ENCODE measurements around the gene TSPAN32. TPM values are rescaled to one million over a fixed set of nuclear protein-coding genes. Genes with fewer than 3 reads are reported as not detected.

Gene TSPAN32
- total and polyA plus RNA-seq, 10 of the 15 experiments (the other 5 are each of a cell fraction or from before 2014, with no cell fraction given): 0.08 TPM; not detected in 9

DNA sequence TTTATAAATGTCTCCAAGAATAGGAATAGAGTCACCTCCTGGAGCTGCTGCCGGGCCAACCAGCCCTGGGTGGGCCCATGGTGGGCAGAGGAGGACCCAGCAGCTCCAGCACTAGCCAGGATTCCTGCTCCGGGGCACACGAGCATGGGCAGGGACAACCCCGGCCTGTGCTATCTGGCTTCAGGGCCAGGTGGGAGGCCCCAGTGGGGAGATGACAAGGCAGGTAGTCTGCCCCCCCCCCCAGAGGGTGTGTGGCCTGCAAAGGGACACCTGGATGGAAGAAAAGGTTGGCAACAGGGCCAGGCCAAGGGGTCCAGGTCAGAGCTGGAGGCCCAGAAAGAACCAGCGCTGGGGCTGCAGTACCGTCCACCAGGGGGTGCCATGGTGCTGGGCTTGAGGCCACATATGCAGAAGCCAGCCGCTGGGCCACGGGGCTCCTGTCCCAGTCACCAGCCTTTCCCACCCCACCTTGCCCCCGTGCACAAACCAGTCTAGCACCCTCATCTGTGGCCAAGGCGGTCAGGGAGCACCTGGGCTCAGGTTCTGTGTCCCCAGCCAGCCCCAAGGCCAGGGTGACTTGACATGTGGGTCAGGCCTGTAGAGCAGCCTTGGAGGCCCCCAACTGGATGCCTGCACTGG is 3.4 kb downstream of the TSPAN32 start:
- H3K27ac ChIP-seq (ENCODE audit: control insufficient read depth, insufficient read depth): no peak overlapping the region
- H3K27me3 ChIP-seq (replicated peaks in 1 of 2; ENCODE audit: control insufficient read depth in 2 of 2, insufficient read depth in 2 of 2, low read length in 1 of 2): no peaks in the 10 kb centered on the region; a peak in 1 of 4 replicates
- no peaks in the 10 kb centered on the region for H3K79me2 ChIP-seq (ENCODE audit: control insufficient read depth, insufficient read depth, low read length)
- ChIA-PET RAD21 (ENCODE audit: unreplicated experiment) (interaction anchor here (0.6 to 7.3 kb wide), 16 partner anchors 11 to 582 kb away, joined by 3 to 187 read pairs (median 3); partner anchors contain the start of genes CD81 and TSSC4), SMC1A (ENCODE audit: uncharacterized antibody, unreplicated experiment) (interaction anchor here (0.9 to 3.9 kb wide), 6 partner anchors 18 to 115 kb away, joined by 3 to 60 read pairs (median 4); partner anchors contain the start of gene TSSC4), CTCF (interaction anchor here (0.6 to 11.0 kb wide), 24 partner anchors 15 to 595 kb away, joined by 3 to 271 read pairs (median 4); partner anchors contain the start of genes CD81 and TSSC4), POLR2A (interaction anchor here (0.7 to 1.4 kb wide), 2 partner anchors 94 to 115 kb away, joined by 3 to 4 read pairs; no protein-coding TSS in a partner anchor)
- H3K4me1 ChIP-seq (ENCODE audit: control insufficient read depth, insufficient read depth, low read length): no peaks in the 10 kb centered on the region
- WGBS (ENCODE audit: insufficient coverage, insufficient replicate concordance, low lambda C conversion rate, missing lambda C conversion rate): 22% methylated on average over 10 of the region's 10 CpGs
- BruUV-seq (replicated peaks): no TSS peak
- FAIRE-seq: no peak
- no peaks in the 10 kb centered on the region for H3K36me3 ChIP-seq (ENCODE audit: control insufficient read depth in 2 of 2, insufficient read depth in 2 of 2, low read length in 1 of 2)
- H4K20me1 ChIP-seq (ENCODE audit: control insufficient read depth, insufficient read depth): no peaks in the 10 kb centered on the region
- no peak overlapping the region for H3K9ac ChIP-seq (ENCODE audit: control insufficient read depth, insufficient read depth, low read length)
- H2AFZ ChIP-seq (ENCODE audit: control insufficient read depth, low read depth, low read length): no peak overlapping the region
- intact Hi-C loops (cut with micrococcal nuclease; ENCODE audit: unreplicated experiment): loop anchor here (1.0 to 2.0 kb wide), 3 partner anchors 93 to 226 kb away; no protein-coding TSS in a partner anchor
- in situ Hi-C loops (cut with MboI): no loop called here
- H3K4me2 ChIP-seq (ENCODE audit: control insufficient read depth, insufficient read depth): no peak overlapping the region
- ATAC-seq: peak; percentile 92
- DNase-seq (ENCODE audit: low read depth, low spot score): peak; percentile 4
- H3K9me3 ChIP-seq (replicated peaks; ENCODE audit: control insufficient read depth, insufficient read depth, low read length): no peaks in the 10 kb centered on the region
- H3K4me3 ChIP-seq: no peak overlapping the region
- TF ChIP-seq, protein P1, sequence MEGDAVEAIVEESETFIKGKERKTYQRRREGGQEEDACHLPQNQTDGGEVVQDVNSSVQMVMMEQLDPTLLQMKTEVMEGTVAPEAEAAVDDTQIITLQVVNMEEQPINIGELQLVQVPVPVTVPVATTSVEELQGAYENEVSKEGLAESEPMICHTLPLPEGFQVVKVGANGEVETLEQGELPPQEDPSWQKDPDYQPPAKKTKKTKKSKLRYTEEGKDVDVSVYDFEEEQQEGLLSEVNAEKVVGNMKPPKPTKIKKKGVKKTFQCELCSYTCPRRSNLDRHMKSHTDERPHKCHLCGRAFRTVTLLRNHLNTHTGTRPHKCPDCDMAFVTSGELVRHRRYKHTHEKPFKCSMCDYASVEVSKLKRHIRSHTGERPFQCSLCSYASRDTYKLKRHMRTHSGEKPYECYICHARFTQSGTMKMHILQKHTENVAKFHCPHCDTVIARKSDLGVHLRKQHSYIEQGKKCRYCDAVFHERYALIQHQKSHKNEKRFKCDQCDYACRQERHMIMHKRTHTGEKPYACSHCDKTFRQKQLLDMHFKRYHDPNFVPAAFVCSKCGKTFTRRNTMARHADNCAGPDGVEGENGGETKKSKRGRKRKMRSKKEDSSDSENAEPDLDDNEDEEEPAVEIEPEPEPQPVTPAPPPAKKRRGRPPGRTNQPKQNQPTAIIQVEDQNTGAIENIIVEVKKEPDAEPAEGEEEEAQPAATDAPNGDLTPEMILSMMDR (IDR thresholded peaks at IDR 0.05 in 2 of 3, conservative IDR thresholded peaks at IDR 0.05 in 1 of 3; ENCODE audit: control insufficient read depth in 2 of 3, extremely low read depth in 1 of 3, insufficient read depth in 1 of 3, low read depth in 3 of 3, low read length in 3 of 3): peak; percentile 76 to 93 (median 84)
- peak; percentile 97 for TF ChIP-seq SMC3 (IDR thresholded peaks at IDR 0.05; ENCODE audit: borderline replicate concordance, low read length)
- 0 out of 2 replicates have a peak, but pooled peaks have one; percentile 23 for TF ChIP-seq IRF4 (IDR thresholded peaks at IDR 0.05; ENCODE audit: low read depth, low read length)
- TF ChIP-seq, protein P2, sequence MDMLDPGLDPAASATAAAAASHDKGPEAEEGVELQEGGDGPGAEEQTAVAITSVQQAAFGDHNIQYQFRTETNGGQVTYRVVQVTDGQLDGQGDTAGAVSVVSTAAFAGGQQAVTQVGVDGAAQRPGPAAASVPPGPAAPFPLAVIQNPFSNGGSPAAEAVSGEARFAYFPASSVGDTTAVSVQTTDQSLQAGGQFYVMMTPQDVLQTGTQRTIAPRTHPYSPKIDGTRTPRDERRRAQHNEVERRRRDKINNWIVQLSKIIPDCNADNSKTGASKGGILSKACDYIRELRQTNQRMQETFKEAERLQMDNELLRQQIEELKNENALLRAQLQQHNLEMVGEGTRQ (IDR thresholded peaks at IDR 0.05; ENCODE audit: borderline replicate concordance, low read depth, low read length): no peak
- TF ChIP-seq, protein P3, sequence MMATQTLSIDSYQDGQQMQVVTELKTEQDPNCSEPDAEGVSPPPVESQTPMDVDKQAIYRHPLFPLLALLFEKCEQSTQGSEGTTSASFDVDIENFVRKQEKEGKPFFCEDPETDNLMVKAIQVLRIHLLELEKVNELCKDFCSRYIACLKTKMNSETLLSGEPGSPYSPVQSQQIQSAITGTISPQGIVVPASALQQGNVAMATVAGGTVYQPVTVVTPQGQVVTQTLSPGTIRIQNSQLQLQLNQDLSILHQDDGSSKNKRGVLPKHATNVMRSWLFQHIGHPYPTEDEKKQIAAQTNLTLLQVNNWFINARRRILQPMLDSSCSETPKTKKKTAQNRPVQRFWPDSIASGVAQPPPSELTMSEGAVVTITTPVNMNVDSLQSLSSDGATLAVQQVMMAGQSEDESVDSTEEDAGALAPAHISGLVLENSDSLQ (IDR thresholded peaks at IDR 0.05): no peak
- TF ChIP-seq, protein P4, sequence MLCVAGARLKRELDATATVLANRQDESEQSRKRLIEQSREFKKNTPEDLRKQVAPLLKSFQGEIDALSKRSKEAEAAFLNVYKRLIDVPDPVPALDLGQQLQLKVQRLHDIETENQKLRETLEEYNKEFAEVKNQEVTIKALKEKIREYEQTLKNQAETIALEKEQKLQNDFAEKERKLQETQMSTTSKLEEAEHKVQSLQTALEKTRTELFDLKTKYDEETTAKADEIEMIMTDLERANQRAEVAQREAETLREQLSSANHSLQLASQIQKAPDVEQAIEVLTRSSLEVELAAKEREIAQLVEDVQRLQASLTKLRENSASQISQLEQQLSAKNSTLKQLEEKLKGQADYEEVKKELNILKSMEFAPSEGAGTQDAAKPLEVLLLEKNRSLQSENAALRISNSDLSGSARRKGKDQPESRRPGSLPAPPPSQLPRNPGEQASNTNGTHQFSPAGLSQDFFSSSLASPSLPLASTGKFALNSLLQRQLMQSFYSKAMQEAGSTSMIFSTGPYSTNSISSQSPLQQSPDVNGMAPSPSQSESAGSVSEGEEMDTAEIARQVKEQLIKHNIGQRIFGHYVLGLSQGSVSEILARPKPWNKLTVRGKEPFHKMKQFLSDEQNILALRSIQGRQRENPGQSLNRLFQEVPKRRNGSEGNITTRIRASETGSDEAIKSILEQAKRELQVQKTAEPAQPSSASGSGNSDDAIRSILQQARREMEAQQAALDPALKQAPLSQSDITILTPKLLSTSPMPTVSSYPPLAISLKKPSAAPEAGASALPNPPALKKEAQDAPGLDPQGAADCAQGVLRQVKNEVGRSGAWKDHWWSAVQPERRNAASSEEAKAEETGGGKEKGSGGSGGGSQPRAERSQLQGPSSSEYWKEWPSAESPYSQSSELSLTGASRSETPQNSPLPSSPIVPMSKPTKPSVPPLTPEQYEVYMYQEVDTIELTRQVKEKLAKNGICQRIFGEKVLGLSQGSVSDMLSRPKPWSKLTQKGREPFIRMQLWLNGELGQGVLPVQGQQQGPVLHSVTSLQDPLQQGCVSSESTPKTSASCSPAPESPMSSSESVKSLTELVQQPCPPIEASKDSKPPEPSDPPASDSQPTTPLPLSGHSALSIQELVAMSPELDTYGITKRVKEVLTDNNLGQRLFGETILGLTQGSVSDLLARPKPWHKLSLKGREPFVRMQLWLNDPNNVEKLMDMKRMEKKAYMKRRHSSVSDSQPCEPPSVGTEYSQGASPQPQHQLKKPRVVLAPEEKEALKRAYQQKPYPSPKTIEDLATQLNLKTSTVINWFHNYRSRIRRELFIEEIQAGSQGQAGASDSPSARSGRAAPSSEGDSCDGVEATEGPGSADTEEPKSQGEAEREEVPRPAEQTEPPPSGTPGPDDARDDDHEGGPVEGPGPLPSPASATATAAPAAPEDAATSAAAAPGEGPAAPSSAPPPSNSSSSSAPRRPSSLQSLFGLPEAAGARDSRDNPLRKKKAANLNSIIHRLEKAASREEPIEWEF (IDR thresholded peaks at IDR 0.05; ENCODE audit: insufficient replicate concordance, low read depth, low read length): no peak
- TF ChIP-seq BHLHE40 (IDR thresholded peaks at IDR 0.05; ENCODE audit: borderline replicate concordance in 1 of 2, low read depth in 2 of 2, low read length in 1 of 2): 0 out of 4 replicates have a peak, but pooled peaks of 1 of the 2 experiments have one; percentile 9
- TF ChIP-seq EZH2 (IDR thresholded peaks at IDR 0.05; ENCODE audit: borderline replicate concordance, control insufficient read depth, low read depth, low read length): no peak
- 0 out of 2 replicates have a peak, but pooled peaks have one; percentile 27 for TF ChIP-seq NR2F1 (conservative IDR thresholded peaks at IDR 0.05)
- no peak for TF ChIP-seq HDGF (IDR thresholded peaks at IDR 0.05)
- no peak for TF ChIP-seq RAD51 (IDR thresholded peaks at IDR 0.05)
- TF ChIP-seq SUZ12 (IDR thresholded peaks at IDR 0.05; ENCODE audit: unreplicated experiment): no peak
- peak; percentile 87 for TF ChIP-seq RAD21 (IDR thresholded peaks at IDR 0.05; ENCODE audit: insufficient read depth, low read depth, low read length)

All from GM12878 (cell line).